Measurements from ENCODE around the gene DAPK2. TPM values are rescaled to one million over a fixed set of nuclear protein-coding genes. Genes with fewer than 3 reads are reported as not detected.

DAPK2 gene
- total and polyA plus RNA-seq, 2 of the 13 experiments (the other 11 are each of a cell fraction or from before 2014, with no cell fraction given), result 0.33 to 0.63 TPM

DNA sequence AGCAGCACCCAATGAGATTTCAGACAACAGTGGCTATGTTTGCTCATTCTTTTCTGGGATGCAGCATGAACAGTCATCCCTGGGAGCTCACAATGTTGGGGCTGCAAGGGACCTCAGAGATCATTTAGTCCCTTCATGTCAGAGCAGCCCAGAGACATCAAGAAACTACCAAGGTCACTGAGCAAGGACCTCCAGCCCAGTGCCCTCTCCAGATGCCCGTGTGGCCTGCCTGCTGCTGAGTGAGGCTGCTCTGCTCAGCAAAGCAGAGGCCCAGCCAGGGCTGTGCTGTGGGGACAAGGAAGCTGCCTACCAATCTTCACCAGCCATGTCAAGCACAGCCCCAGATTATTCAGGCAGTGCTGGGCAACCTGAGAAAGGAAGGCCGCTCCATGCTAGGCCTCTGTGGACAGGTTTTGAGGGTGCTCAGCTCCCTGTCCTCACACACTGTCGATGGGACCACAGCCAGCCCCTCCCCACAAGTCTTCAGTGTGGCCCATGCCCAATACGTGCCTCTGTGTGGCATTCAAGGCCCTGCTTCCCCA, 99.7 kb downstream of the DAPK2 start:
- TF ChIP-seq, protein P1, sequence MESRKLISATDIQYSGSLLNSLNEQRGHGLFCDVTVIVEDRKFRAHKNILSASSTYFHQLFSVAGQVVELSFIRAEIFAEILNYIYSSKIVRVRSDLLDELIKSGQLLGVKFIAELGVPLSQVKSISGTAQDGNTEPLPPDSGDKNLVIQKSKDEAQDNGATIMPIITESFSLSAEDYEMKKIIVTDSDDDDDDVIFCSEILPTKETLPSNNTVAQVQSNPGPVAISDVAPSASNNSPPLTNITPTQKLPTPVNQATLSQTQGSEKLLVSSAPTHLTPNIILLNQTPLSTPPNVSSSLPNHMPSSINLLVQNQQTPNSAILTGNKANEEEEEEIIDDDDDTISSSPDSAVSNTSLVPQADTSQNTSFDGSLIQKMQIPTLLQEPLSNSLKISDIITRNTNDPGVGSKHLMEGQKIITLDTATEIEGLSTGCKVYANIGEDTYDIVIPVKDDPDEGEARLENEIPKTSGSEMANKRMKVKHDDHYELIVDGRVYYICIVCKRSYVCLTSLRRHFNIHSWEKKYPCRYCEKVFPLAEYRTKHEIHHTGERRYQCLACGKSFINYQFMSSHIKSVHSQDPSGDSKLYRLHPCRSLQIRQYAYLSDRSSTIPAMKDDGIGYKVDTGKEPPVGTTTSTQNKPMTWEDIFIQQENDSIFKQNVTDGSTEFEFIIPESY (CRISPR knock-in tag; IDR thresholded peaks at IDR 0.05), result no peak
- TF ChIP-seq GPN1 (CRISPR knock-in tag; IDR thresholded peaks at IDR 0.05; ENCODE audit: borderline replicate concordance) (no peak), ZFP1 (CRISPR knock-in tag; IDR thresholded peaks at IDR 0.05) (no peak), KLF12 (CRISPR knock-in tag; IDR thresholded peaks at IDR 0.05; ENCODE audit: borderline replicate concordance) (no peak), SCMH1 (CRISPR knock-in tag; IDR thresholded peaks at IDR 0.05; ENCODE audit: borderline replicate concordance) (no peak), HOXA5 (CRISPR knock-in tag; IDR thresholded peaks at IDR 0.05) (no peak)
- TF ChIP-seq, protein P2, sequence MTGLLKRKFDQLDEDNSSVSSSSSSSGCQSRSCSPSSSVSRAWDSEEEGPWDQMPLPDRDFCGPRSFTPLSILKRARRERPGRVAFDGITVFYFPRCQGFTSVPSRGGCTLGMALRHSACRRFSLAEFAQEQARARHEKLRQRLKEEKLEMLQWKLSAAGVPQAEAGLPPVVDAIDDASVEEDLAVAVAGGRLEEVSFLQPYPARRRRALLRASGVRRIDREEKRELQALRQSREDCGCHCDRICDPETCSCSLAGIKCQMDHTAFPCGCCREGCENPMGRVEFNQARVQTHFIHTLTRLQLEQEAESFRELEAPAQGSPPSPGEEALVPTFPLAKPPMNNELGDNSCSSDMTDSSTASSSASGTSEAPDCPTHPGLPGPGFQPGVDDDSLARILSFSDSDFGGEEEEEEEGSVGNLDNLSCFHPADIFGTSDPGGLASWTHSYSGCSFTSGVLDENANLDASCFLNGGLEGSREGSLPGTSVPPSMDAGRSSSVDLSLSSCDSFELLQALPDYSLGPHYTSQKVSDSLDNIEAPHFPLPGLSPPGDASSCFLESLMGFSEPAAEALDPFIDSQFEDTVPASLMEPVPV (CRISPR knock-in tag; IDR thresholded peaks at IDR 0.05), result no peak
- DNase-seq (ENCODE audit: low spot score) (no peak), FAIRE-seq (no peak), ATAC-seq (no peak)
- H3K9me3 ChIP-seq (ENCODE audit: low read length), result no peaks in the 10 kb centered on the region
- H3K4me3 ChIP-seq (replicated peaks in 1 of 3; ENCODE audit: insufficient read depth in 1 of 3, low read depth in 2 of 3, low read length in 3 of 3), result no peak overlapping the region
- no peak overlapping the region for H3K9ac ChIP-seq (ENCODE audit: insufficient read depth, low read depth, low read length)
- H3K4me2 ChIP-seq (ENCODE audit: low read depth, low read length), result 0 out of 2 replicates have a peak overlapping the region, but pooled peaks have one; percentile 96
- no peak overlapping the region for H2AFZ ChIP-seq (ENCODE audit: low read length)
- WGBS (ENCODE audit: low lambda C conversion rate), result 13% methylated on average over 3 of the region's 4 CpGs
- H3K79me2 ChIP-seq (ENCODE audit: insufficient read depth, low read length), result no peaks in the 10 kb centered on the region
- in situ Hi-C loops (cut with HindIII; ENCODE audit: extremely low pct_ligation_motif_present, low pct_unique_long_range_greater_than_20kb) (loop anchor here (5.0 kb wide), 1 partner anchor 106 kb away; no protein-coding TSS in a partner anchor), intact Hi-C loops (cut with micrococcal nuclease; ENCODE audit: unreplicated experiment) (loop anchor here (5.0 kb wide), 1 partner anchor 121 kb away; no protein-coding TSS in a partner anchor)
- peaks cover 36% of the 10 kb centered on the region for H3K4me1 ChIP-seq (ENCODE audit: insufficient read depth, low read length)
- H3K36me3 ChIP-seq (replicated peaks in 1 of 2; ENCODE audit: control insufficient read depth in 1 of 2, insufficient read depth in 2 of 2, low read length in 2 of 2), result no peaks in the 10 kb centered on the region
- CTCF ChIA-PET (ENCODE audit: low intra/inter-chr PET ratio, low total read pairs), result interaction anchor here (1.0 to 2.5 kb wide), 3 partner anchors 100 to 121 kb away, joined by 3 to 15 read pairs (median 5); partner anchors contain the start of gene DAPK2
- no peaks in the 10 kb centered on the region for H3K27me3 ChIP-seq (ENCODE audit: control insufficient read depth in 1 of 2, insufficient read depth in 2 of 2, low read length in 2 of 2)
- POLR2A ChIA-PET, result no interaction called here
- no TSS peak for BruUV-seq (replicated peaks)
- no peak overlapping the region for H3K27ac ChIP-seq (ENCODE audit: extremely low read length, insufficient read depth, low read length)
- no peaks in the 10 kb centered on the region for H4K20me1 ChIP-seq (ENCODE audit: insufficient read depth, low read length)

Measured in HepG2 (cell line).